Skeletal muscle cell (primary cell): Measurements from ENCODE around the gene TARP.
A peak's percentile ranks its signal among the peaks of the same experiment; 100 is the strongest.

ENCODE experiments used
- DNase-seq: peaks from one replicate; pipeline ENCODE4 v3.0.0-alpha.2; 2010; ENCODE audit warnings: low read depth
- H3K4me3 ChIP-seq: 2 replicates; pipeline ENCODE4 v1.5.1; 2011; ENCODE audit warnings: low read depth, mild to moderate bottlenecking, control low read depth, low read length, moderate library complexity

Gene TARP

DNA sequence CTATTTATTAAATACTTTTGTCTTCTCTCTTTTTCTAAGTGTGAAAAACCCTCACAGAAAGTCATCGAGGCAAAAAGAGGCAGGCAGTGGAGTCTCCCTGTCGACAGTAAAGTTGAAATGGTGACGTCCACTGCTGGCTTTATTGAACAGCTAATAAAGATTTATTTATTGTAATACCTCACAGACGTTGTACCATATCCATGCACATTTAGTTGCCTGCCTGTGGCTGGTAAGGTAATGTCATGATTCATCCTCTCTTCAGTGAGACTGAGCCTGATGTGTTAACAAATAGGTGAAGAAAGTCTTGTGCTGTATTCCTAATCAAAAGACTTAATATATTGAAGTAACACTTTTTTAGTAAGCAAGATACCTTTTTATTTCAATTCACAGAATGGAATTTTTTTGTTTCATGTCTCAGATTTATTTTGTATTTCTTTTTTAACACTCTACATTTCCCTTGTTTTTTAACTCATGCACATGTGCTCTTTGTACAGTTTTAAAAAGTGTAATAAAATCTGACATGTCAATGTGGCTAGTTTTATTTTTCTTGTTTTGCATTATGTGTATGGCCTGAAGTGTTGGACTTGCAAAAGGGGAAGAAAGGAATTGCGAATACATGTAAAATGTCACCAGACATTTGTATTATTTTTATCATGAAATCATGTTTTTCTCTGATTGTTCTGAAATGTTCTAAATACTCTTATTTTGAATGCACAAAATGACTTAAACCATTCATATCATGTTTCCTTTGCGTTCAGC is 43.4 kb downstream of the TARP start:
- DNase-seq = no peak
- H3K4me3 ChIP-seq = no peak overlapping the region

DNA sequence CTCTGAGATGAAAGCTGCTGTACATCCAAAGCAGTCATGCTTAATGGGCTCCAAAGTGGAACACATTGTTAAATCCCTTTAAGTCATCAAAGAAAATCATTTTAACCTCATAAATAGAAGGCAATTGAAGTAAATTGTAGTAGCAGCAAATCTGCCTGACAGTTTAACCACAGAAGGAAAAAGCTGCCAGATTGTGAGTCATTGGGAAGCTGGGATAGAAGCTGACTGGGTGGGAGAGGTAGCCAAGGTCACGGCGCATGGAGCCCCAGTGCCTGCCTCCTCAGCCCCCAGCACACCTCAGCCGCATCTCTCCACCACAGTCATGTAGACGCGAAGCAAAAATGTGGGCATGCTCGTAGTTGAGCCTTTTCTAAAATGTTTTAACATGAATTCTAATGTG is 44.0 kb downstream of the TARP start:
- H3K4me3 ChIP-seq = no peak overlapping the region
- DNase-seq = peak; percentile 48

GRCh38 chr7:38224392-38224791 is 49.0 kb downstream of the TARP start:
- no peak overlapping the region for H3K4me3 ChIP-seq

GRCh38 chr7:38223306-38223705 is 50.1 kb downstream of the TARP start:
- H3K4me3 ChIP-seq = no peak overlapping the region
- no peak for DNase-seq

More at GRCh38 chr7:38224392-38224791, 49.0 kb downstream of the TARP start:
- DNase-seq = no peak

DNA sequence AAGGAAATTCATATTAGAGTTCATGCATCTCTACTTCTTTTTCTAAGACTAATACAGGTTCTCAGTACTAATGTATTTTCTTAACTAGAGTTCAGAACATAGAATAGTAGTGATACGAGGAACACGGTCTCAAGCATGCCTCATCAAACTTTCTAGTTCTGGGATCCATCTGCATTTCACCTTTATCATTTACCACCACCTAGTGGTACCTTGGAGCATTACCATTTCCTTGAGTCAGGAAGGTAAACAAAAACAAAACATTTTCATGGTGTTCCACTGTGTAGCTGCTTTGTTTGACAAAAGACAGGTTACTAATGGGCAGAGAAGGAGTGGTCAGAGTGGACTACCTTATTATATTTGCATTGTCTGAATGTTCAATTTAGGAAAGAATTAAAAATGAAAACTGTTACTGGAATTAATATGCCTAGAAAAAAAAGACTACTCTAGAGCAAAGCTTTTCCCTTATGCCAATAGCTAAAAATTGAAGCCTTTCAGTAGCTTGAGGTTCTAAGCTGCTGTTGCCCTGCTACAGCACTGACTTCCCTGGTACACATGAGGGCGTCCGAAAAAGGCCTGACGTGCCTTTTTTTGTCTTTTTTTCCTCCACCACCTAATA is 50.8 kb downstream of the TARP start:
- peak; percentile 10 for DNase-seq

DNA sequence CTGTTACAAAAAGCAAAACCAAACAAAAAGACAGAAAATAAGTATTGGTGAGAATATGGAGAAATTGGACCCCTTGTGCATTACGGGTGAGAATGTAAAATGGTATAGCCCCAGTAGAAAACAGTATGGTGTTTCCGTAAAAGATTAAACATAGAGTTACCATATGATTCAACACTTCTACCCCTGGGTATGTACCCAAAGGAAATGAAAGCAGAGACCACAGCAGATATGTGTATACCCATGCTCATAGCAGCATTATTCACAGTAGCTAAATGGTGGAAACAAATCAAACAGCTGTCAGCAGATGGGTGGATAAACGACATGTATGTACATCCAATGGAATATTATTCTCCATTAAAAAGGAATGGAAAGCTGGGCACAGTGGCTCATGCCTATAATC is 53.0 kb downstream of the TARP start:
- no peak overlapping the region for H3K4me3 ChIP-seq
- DNase-seq = no peak

More for the DNA sequence above, 50.8 kb downstream of the TARP start:
- no peak overlapping the region for H3K4me3 ChIP-seq

- H3K4me3 ChIP-seq = no peak overlapping the region
- DNase-seq = no peak
Measured at GRCh38 chr7:38217672-38218071, 55.8 kb downstream of the TARP start.

DNA sequence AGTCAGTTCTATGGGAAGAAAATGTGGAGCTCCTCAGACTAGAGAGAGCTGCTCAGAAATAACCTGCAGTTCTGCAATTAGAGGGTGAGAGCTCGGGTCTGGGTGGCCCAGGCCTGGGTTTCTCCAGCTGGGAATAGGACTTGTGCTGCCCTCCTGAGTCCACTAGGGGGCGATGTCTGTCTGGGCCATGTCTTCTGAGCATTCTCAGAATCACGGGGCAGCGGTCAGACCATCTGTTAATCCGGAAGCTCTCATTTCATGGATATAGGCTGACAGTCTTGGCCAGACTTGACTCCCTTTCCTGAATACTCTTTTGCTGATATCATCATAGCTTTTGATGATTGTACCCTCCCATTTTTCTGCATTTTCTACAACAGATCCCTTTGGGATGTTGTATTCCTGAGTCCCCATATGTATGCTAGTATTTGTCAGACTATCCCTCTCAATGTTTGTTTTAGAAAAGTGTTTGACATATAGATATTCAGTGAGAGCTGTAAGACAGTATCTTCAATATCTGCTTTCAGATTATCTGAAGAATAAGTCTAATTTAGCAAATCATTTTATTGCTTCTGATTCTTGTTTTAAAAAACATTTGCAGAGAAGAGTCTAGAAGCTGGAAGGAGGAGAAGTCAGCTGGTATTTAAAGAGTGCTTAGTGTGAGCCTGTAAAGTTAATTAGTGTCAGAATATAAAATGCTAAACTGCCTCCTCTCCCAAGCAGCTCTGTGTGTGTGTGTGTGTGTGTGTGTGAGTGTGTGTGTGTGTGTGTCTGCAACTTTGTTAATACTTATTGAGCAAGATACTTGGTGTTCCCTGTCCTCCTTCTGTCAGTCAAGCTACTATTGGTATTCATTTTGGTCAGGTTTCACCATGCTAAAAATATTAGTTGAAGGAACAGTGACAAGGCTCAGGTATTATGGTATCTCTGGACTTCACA is 57.4 kb downstream of the TARP start:
- peak; percentile 75 for DNase-seq
- no peak overlapping the region for H3K4me3 ChIP-seq

- DNase-seq = no peak
- H3K4me3 ChIP-seq = no peak overlapping the region
Measured at GRCh38 chr7:38215115-38215514, 58.3 kb downstream of the TARP start.

GRCh38 chr7:38211940-38212339 is 61.5 kb downstream of the TARP start:
- no peak overlapping the region for H3K4me3 ChIP-seq
- no peak for DNase-seq

DNA sequence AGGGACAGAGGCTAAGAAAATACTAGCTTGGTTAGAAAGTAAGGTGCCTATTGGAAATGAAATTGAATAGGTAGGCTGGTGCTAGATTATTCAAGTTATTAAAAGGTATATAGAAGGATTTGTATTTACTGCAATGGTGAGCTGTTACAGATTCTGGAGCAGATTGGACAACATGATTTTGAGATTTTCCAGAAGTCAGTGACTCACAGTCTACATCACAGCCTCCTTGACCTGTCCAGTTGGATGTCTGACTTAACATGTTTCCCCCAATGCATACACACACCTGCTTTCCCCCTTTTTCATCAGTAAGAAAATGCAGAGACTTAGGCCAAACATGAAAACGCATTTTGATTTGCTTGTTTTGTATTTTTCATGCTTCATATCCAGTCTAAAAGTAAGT is 62.0 kb downstream of the TARP start:
- no peak overlapping the region for H3K4me3 ChIP-seq
- no peak for DNase-seq
